ENCODE results near the gene CUX1.

Gene CUX1

DNA sequence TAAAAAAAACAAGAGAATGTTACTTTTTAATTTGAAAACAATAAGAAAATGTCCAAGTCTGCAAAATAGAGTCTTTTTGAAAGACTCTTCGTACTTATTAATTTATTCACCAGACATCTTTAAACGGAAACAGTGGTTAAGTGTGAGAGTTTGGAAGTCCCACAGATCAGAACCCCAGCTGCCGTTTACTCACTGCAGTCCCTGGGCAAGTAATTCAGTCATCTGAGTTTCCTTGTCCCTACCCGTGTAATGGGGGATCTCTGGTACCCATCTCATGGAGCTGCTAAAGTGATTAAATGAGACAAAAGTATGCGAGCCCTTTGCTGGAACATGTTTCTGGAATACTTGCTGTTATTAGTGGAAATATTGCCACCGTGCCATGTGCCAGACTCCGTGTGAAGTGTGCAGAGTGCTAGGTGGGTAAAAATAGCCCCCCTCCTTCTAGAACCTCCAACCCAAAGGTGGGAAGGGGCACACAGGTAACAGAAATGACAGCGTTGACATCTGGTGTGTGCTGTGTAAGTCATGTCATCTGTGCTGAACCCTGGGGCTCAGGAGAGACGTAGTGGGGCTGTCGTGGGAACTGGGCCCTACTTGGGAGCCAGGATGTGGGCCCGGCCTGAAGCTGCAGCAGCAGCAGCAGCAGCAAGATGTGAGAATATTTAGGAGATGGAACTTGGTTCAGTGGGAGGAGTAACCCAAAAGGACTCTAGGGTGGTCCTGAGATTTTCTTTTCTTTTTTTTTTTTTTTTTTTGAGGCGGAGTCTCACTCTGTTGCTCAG, 140.5 kb downstream of the CUX1 start:
- no peak for DNase-seq (ENCODE audit: low spot score)

DNA sequence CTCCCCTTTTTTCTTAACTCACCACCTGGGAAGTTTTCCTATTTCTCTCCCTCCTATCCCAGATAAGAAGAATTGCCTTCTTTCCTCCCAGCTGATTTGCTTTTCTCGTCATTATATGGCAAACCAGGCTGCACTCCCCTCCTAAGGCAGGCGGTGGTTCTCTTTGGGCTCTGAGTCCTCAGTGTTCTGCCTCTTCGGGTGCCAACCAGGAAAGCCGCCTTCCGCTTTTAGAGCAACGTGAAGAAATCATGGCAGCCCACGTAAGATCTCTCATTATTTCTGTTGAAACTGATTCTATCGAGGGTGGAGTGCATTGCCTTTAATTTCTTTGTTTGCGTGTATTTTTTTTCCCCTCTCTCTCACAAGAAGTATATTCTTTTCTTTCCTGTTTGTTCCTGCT, 141.9 kb downstream of the CUX1 start:
- DNase-seq (ENCODE audit: low spot score), result no peak

DNA sequence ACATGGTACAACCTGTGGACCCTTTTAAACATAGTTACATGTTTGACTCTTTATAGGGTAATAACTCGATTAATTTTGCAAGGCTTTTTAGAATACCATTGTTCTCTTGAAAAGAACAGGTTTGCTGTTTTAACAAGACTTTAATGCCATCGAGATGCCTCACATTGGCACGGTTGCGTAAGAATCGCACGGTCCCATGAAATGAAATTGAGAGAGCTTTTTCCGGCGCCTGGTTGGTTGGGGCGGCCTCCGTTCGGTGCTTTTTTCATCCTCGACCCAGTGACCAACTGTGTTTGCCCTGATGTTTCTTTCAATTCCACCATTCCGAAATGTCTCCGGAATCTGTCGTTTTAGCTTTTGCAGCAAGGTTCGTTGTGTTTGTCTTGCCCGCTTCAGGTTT, 142.4 kb downstream of the CUX1 start:
- no peak for DNase-seq (ENCODE audit: low spot score)

DNA sequence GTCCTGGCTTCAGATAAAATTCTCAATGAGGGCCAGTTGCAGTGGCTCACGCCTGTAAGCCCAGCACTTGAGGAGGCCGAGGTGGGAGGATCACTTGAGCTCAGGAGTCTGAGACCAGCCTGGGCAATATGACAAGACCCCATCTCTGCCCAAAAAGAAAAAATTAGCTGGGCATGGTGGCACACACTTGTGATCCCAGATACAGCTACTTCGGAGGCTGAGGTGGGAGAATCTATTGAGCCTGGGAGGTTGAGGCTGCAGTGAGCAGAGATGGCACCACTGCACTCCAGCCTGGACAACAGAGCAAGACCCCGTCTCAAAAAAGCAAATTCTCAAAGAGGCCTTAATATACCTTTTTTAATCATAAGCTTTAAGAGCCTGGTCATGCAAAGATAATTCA, 142.9 kb downstream of the CUX1 start:
- DNase-seq (ENCODE audit: low spot score), result no peak

DNA sequence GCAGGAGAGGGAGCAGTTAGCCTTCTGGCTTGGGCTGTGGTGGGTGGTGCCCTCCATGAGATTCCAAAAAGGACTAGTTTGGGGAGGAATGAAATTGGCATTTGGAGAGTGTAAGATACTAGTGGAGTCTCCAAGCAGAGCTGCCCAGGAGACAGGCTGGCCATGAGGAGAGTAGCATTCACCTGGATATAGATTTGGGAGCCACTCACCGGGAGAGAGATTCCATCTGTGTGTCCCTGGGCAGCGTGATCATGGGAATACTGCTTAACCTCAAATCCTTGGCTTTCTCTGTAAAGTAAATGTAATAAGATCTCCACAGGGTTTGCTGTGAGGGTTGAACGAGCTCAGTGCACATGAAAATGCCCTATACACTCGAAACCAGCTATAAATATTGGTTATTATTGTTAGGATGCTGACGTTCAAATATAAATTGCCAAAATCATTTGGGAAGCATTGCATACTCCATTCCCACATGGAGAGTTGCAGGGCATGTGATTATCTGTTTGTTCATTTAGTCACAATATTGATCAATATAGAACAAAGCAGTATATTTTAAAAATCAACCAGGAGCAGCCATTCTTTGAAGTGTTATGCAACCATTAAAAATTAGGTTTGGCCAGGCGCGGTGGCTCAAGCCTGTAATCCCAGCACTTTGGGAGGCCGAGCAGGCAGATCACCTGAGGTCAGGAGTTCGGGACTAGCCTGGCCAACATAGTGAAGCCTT, 143.7 kb downstream of the CUX1 start:
- no peak for DNase-seq (ENCODE audit: low spot score)

DNA sequence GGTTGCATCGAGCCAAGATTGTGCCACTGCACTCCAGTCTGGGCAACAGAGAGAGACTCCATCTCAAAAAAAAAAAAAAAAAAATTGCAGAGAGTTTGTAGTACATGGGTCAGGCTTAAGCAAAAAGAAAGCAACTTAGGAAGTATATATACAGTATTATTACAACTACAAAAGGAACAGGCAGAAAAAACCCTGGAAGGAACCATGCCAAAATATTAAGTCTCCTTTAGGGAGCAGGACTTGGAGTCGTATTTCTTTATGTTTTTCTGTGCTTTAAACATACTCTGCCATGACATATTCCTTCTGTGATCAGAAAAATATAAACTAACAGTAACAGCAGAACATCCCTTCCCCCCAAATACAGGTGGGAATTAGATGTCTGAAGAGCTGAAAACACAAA, 144.4 kb downstream of the CUX1 start:
- DNase-seq (ENCODE audit: low spot score), result no peak

DNA sequence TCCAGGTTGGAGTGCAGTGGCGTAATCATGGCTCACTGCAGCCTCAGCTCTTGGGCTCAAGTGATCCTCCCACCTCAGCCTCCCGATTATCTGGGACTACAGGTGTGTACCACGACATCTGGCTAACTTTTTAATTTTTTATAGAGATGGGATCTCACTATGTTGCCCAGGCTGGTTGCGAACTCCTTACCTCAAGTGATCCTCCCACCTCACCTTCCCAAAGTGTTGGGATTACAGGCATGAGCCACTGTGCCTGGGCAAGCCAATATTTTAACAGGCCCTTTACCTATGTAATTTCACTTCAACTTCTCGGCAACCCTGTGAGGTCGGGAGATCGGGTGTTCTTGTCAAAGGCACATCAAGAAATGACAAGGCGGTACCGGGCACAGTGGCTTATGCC, 146.3 kb downstream of the CUX1 start:
- DNase-seq (ENCODE audit: low spot score), result no peak

DNA sequence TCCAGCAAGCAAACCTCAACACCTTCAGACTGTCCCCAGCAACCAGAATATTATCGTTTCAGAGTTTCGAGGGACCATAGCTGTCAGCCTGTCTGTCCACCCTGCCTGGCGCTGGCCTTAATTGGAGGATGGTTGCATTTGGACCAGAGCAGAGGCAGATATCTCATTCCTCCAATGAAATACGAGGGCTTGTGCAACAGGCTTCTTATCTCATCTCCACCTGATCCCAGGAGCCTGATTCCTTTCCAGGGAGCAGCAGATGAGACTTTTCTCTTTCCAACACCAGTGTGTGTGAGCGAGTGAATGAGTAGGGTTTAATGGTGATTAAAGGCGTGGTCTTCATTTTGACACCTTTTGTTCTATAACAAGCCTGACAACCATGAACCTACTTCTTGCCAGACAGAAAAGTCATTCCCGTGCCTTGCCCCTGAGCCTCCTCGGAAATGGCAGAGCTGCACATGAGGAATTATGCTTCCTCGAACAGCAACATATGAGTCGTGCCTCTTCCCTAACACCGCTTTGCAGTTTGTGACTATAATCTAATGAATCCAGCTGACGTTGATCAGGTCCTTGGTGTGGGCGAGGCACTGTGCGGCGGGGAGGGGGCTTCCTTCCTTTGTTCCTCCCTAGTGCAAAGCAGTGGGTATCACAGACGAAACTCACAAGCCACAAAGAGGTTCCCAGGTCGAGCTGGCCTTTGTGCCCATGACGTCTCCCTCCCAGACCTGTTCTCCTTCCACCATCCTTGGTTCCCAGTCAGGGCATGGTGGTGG, 147.4 kb downstream of the CUX1 start:
- no peak for DNase-seq (ENCODE audit: low spot score)

DNA sequence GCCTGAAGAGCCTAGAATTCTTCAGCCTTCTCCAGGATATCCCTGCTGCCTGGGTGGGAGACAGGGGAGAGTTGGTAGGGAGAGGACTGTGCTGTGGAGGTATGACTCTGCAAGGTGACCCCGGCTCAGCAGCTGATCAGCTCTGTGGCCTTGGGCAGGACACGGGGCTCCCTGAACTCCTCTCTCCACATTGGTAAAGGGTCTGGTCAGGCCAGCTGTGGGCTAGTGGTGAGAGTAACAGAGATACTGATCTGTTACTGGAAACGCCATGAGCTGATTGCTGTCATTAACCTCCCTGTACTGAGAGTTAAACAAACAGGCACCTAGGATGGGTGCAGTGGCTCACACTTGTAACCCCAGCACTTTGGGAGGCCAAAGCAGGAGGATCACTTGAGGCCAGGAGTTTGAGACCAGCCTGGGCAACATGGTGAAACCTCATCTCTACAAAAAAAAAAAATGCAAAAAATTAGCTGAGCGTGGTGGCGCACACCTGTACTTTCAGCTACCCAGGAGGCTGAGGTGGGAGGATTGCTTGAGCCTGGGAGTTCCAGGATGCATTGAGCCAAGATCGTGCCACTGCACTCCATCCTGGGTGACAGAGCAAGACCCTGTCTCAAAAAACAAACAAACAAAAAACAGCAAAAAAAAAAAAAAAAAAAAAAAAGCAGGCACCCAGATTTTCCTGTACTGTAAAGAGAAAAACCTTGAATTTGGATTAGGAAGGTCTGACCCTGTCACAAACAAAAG, 151.5 kb downstream of the CUX1 start:
- no peak for DNase-seq (ENCODE audit: low spot score)

DNA sequence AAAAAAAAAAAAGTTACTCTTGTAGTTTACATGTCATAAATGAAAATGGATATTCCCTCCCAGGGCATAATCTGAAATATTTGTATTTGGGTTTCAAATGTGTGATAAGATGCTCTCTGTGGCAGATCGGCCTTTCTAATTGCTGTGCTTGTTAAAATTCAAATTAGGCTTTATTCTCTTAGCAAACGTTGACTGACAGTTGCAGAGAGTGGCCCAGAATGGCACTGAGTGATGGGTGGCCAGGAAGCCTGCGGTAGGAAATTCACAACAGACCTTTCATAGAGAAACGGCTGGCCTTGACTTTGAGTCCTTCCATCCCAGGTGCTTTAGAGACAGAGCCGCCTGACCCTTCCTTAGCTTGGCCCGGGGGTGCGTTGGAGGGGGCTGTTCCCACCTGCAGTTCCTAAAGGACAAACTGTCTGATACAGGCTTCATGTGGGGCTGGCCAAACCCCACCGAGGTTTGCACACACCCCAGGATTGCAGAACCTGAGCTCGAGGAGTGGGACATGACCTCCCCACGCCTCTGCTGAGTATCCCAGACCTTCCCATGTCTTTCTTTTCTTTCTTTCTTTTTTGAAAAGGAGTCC, 152.7 kb downstream of the CUX1 start:
- DNase-seq (ENCODE audit: low spot score), result no peak

DNA sequence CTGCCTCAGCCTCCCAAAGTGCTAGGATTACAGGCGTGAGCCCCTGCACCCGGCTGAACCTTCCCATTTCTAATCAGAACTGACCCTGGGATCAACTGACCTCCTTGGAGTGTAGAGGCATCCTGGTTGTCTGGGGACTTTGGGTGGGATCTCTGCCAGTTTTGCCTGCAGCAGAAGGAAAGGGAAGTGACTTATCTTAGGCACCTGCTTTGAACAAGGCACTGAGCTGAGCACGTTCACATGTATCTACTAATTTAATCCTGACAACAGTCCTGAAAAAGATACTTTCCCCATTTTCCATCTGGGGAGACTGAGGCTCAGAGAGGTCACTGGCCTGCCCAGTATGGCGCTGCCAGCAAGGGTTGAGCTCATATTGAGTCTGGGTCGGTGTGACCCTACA, 153.4 kb downstream of the CUX1 start:
- DNase-seq (ENCODE audit: low spot score), result no peak

DNA sequence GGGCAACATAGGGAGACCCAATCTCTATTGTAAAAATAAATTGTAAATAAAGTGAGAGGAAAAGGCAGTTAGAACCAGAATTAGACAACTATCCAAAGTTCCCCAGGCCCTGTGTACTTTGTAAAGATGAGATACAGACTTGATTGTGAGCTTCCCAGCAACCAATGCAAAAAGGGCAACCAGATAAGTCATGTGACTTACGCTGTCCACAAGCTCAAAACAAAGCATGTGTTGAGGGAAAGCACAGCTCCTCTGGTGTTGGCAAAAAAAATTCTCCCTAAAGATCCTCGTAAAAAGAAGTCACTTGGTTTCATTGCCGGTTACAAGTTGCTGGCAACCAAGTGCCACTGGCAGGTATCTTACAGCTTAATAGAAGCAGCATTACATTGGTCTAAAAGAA, 154.0 kb downstream of the CUX1 start:
- DNase-seq (ENCODE audit: low spot score), result no peak

DNA sequence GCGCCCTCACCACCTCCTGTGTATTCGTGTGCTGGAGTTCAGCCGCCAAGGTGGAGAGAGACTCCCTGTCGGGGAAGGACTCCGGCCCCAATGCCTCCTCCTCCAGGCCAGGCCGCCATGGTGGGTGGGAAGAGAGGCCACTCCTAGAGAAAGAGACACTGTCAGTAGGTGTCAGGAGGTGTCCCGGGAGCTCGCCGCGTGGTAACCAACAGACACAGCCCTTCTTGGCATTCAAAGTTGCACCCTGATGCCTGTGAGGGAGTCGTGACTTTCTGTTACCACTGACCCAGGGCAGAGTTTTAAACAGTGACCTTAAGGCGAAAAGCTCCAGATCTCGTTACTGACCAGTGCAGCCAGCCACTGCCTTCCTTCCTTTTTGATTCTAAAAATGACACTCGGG, 155.2 kb downstream of the CUX1 start:
- no peak for DNase-seq (ENCODE audit: low spot score)

DNA sequence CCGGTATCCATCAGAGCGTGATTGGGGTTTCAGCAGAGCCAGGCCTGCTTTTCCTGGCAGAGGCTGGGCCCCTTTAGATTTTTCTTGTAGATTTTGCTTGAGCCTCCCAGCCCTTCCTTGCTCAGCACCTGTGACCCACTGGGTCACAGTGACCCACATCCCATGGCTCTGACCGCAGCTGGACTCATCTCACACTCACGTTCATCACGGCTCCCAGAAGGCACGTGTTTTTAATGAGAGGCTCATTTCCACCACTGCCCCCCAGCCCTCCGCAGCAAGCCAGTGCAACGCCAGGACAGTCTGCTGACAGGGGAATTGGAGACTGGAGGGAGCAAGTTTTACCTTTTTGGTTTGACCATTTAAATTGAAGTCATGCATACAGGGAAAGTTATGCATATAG, 155.7 kb downstream of the CUX1 start:
- DNase-seq (ENCODE audit: low spot score), result no peak

DNA sequence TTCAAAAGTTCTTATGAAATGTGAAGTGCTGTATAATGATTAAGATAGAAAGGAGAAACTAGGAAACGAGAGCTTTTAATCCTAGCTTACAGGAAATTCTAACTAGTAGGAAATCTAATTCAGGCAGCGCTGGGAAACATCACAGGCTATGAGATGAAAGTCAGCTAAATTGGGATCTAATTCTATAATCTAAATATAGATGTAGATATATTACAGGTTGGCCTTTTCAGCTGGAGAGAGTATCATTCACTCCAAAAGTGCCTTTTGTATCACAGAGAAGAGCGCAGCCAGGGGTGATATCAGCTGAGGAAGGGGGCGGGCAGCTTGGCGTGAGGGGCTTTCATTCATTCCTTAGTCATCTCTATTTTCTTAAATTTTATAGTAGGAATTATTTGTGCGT, 157.0 kb downstream of the CUX1 start:
- no peak for DNase-seq (ENCODE audit: low spot score)

DNA sequence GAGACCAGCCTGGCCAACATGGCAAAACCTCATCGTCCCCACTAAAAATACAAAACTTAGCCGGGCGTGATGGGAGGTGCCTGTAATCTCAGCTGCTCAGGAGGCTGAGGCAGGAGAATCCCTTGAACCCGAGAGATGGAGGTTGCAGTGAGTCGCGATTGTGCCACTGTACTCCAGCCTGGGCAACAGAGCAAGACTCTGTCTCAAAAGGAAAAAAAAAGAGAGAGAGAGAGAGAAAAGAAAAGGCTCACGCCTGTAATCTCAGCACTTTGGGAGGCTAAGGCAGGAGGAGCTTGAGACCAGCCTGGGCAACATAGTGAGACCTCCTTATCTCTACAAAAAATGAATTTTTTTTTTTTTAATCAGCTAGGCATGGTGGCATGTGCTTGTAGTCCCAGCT, 157.6 kb downstream of the CUX1 start:
- DNase-seq (ENCODE audit: low spot score), result no peak

DNA sequence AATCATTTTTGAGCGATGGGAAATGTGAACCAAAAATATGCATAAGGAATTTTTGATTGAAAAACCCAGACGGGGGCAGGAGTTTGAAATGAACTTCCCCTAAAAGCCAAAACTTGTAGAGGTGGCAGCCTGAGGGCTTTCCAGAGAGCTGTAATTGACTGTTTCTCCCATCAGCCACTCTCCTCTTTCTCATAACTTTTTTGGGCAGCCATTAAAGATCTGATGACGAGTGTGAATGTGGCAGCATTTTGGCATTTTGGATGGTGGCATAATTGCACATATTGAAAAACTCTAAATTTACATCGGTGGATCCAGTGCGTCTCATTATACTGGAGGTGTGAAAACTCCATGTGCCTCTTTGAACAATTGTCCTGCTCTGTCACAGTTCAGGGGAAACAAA, 159.0 kb downstream of the CUX1 start:
- no peak for DNase-seq (ENCODE audit: low spot score)

DNA sequence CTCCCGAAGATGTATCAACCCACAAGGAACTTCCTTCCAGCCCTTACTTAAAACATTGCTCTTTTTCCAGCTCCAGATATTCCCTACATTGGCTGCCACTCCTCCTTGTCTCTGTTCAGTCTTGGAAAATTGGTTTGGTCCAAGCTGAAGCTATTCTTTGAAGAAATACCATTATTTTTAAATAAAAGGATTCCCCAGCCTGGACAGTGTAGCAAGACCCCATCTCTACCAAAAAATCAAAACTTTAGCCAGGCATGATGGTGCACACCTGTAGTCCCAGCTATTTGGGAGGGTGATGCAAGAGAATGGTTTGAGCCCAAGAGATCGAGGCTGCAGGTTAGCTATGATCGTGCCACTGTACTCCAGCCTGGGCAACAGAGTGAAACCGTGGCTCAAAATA, 159.8 kb downstream of the CUX1 start:
- DNase-seq (ENCODE audit: low spot score), result no peak

DNA sequence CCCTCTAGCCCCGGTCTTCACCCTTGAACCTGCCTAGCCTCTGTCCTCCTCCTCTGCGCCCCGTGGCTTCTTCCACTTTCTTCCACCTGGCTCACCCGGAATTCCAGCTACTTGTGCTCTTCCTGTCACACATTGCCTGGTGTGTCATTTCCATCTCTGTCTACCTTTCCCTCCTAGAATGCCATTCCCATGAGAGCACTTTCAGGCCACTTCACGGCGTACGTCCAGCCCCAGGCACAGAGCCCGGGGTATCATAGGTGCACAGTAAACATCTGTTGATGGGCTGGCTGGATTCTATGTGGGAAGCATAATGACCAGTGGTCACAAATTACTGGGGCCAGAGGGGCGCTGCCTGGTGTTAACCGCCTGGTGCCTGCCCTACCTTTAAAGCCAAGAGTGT, 161.3 kb downstream of the CUX1 start:
- DNase-seq (ENCODE audit: low spot score), result no peak

DNA sequence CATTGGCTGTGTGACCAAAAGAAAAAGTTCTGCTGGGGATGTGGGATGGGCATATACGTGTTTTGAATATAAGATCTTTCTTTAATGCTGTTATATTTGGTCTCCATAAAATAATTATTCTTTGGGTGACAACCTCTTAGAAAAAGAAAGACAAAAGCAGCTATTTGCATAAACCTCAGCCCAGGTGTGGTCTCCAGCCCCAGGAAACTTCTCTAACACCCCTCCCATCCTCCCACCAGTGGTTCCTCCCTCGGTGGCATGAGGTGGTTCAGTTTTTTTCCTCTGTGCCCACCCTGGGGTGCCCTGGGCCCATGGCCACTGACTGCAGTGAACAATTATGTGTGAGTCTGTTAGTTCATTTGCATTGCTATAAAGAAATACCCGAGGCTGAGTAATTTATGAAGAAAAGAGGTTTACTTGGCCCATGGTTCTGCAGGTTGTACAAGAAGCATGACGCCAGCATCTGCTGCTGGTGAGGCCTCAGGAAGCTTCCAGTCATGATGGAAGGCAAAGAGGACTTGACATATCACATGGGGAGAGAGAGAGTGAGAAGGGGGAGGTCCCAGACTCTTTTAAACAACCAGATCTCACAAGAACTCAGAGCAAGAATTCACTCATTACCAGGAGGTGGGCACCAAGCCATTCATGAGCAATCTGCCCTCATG, 165.9 kb downstream of the CUX1 start:
- DNase-seq (ENCODE audit: low spot score), result no peak

DNA sequence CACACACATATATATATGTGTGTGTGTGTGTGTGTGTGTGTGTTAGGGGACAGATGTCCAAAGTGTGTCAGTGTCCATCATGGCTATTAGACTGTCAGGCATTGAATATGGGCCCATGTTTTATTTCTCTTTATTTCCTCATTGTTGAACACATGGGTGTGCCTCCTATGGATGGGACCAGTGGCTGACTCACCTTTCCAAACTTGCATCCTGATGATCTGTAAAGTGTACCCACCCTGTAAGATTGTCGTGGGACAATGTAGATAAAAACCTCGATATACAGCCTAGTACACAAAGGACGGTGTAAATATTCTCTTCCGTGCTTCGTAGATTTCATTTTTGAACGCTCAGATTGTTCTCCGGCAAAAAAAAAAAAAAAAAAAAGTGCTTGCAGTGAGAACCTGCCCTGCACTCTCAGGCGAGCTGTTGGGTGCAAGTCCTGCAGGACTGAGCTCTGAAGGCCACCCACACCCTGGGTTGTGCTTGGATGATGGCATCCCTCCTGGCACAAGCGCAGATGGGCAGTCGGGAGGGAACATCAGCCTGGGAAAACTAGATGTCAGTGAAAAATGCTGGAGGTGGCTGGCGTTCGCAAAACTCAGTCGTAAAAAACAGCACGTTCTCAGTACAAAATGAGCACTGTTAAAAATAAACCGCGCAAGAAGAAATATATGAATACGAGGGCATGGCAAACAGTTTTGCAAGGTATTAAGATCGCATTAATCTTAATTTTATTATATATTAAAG, 166.9 kb downstream of the CUX1 start:
- DNase-seq (ENCODE audit: low spot score), result no peak

All from ecto neural progenitor cell (in vitro differentiated cells).